ENCODE results near the gene ARHGEF28.

- TF ChIP-seq POLR2A (IDR thresholded peaks at IDR 0.05; ENCODE audit: extremely low read depth, insufficient read length): no peak
- TF ChIP-seq, protein P1, sequence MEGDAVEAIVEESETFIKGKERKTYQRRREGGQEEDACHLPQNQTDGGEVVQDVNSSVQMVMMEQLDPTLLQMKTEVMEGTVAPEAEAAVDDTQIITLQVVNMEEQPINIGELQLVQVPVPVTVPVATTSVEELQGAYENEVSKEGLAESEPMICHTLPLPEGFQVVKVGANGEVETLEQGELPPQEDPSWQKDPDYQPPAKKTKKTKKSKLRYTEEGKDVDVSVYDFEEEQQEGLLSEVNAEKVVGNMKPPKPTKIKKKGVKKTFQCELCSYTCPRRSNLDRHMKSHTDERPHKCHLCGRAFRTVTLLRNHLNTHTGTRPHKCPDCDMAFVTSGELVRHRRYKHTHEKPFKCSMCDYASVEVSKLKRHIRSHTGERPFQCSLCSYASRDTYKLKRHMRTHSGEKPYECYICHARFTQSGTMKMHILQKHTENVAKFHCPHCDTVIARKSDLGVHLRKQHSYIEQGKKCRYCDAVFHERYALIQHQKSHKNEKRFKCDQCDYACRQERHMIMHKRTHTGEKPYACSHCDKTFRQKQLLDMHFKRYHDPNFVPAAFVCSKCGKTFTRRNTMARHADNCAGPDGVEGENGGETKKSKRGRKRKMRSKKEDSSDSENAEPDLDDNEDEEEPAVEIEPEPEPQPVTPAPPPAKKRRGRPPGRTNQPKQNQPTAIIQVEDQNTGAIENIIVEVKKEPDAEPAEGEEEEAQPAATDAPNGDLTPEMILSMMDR (IDR thresholded peaks at IDR 0.05; ENCODE audit: low read depth, low read length): no peak
- TF ChIP-seq MYC (IDR thresholded peaks at IDR 0.05; ENCODE audit: low read depth, low read length): no peak
Measured at GRCh38 chr5:73774924-73775323, 148.9 kb downstream of the ARHGEF28 start.

Data from NB4 (cell line).